ENCODE measurements around the gene UNC93B1.
"Not testable (repeated sequence)": the region's sequence is repeated elsewhere in the genome, so short reads cannot be mapped to it uniquely, and the experiment has no call there.

- TF ChIP-seq CTCF, EP300 (IDR thresholded peaks at IDR 0.05): not testable (repeated sequence)
Measured at GRCh38 chr11:67991347-67992121, 12.4 kb downstream of the UNC93B1 start.
